GM12878 (cell line): ENCODE data around the gene ATP4B. TPM values are rescaled to one million over a fixed set of nuclear protein-coding genes. Genes with fewer than 3 reads are reported as not detected.
A peak's percentile ranks its signal among the peaks of the same experiment; 100 is the strongest.

Source experiments
- ATAC-seq: fragments of 200-7000 bp; cut with Tn5 transposase; 3 replicates; pipeline ENCODE4 v1.9.1; 2020; ENCODE audit warnings: mild to moderate bottlenecking, moderate library complexity
- BruUV-seq: library from RNA; stranded (reverse); fragments of 400-500 nt; replicated peaks from 2 replicates; lab custom pipeline; 2021; lab: Mats Ljungman, UMichigan
- CTCF ChIA-PET: fragments of 300-600 bp; sonication (Branson Sonifier 250); formaldehyde crosslinking; extraction: SDS; loops from one replicate; lab custom pipeline; 2021; ENCODE audit warnings: inconsistent platforms; lab: Yijun Ruan, JAX
- POLR2A ChIA-PET: fragments of 350-600 bp; formaldehyde crosslinking; extraction: SDS; loops from one replicate; lab custom pipeline; 2021; ENCODE audit warnings: inconsistent platforms; lab: Charles Lee
- RAD21 ChIA-PET: fragments of 300-600 bp; sonication (Branson Sonifier 250); formaldehyde crosslinking; loops from one replicate; lab custom pipeline; 2023; ENCODE audit warnings: antibody characterized with exemption; ENCODE audit not compliant: unreplicated experiment; lab: Charles Lee
- SMC1A ChIA-PET: fragments of 300-600 bp; sonication (Branson Sonifier 250); formaldehyde crosslinking; loops from one replicate; lab custom pipeline; 2023; ENCODE audit not compliant: unreplicated experiment, uncharacterized antibody; lab: Charles Lee
- DNase-seq: peaks from one replicate; pipeline ENCODE4 v3.0.0-alpha.2; 2011; ENCODE audit warnings: low read depth, low spot score
- FAIRE-seq: peaks from 3 replicates; lab custom pipeline; 2011; peaks lifted over from hg19 to GRCh38; lab: Jason Lieb, UNC
- H2AFZ ChIP-seq: 2 replicates; pipeline ENCODE4 v1.6.0; 2011; ENCODE audit warnings: low read depth, low read length, control low read depth; ENCODE audit not compliant: control insufficient read depth
- H3K27ac ChIP-seq: 2 replicates; pipeline ENCODE4 v1.5.1; 2011; ENCODE audit warnings: control low read depth; ENCODE audit not compliant: control insufficient read depth, insufficient read depth
- H3K27me3 ChIP-seq, 2 experiments: replicated peaks in 1 of 2; 2 replicates each; pipeline versions ENCODE4 v1.6.0 to v1.6.1; 2011; ENCODE audit warnings: low read length in 1 of 2; ENCODE audit not compliant: control insufficient read depth in 2 of 2, insufficient read depth in 2 of 2
- H3K36me3 ChIP-seq, 2 experiments: 2 replicates each; pipeline ENCODE4 v1.5.1; 2011; ENCODE audit warnings: low read length in 1 of 2; ENCODE audit not compliant: control insufficient read depth in 2 of 2, insufficient read depth in 2 of 2
- H3K4me1 ChIP-seq: 2 replicates; pipeline ENCODE4 v1.6.1; 2011; ENCODE audit warnings: mild to moderate bottlenecking, low read length, moderate library complexity, mixed read lengths; ENCODE audit not compliant: control insufficient read depth, insufficient read depth
- H3K4me2 ChIP-seq: 2 replicates; pipeline ENCODE4 v1.6.0; 2011; ENCODE audit warnings: control low read depth; ENCODE audit not compliant: control insufficient read depth, insufficient read depth
- H3K4me3 ChIP-seq: fragments of 200-600 bp; sonication (generic); 2 replicates; pipeline ENCODE4 v1.5.1; 2016
- H3K79me2 ChIP-seq: 2 replicates; pipeline ENCODE4 v1.6.0; 2011; ENCODE audit warnings: low read length; ENCODE audit not compliant: control insufficient read depth, insufficient read depth
- H3K9ac ChIP-seq: 2 replicates; pipeline ENCODE4 v1.8.0; 2011; ENCODE audit warnings: low read length, control low read depth, mixed read lengths; ENCODE audit not compliant: control insufficient read depth, insufficient read depth
- H3K9me3 ChIP-seq: replicated peaks from 3 replicates; pipeline ENCODE4 v1.5.1; 2011; ENCODE audit warnings: mild to moderate bottlenecking, low read length; ENCODE audit not compliant: control insufficient read depth, insufficient read depth
- H4K20me1 ChIP-seq: 2 replicates; pipeline ENCODE4 v1.6.0; 2011; ENCODE audit not compliant: control insufficient read depth, insufficient read depth
- CBFB ChIP-seq: IDR thresholded peaks from 2 replicates; pipeline ENCODE4 v1.6.1; 2016; ENCODE audit warnings: antibody characterized with exemption, low read depth
- ESRRA ChIP-seq: IDR thresholded peaks from 2 replicates; pipeline ENCODE4 v1.6.1; 2012; ENCODE audit warnings: mild to moderate bottlenecking, low read length, improper control_type of control experiment
- ETV6 ChIP-seq, 2 experiments: fragments of 450-650 bp in 1 of 2; IDR thresholded peaks in 1 of 2; conservative IDR thresholded peaks in 1 of 2; 2 replicates each; pipeline ENCODE4 v1.6.1; 2014; ENCODE audit warnings: antibody characterized with exemption in 1 of 2, borderline replicate concordance in 1 of 2, low read depth in 1 of 2, mild to moderate bottlenecking in 1 of 2, moderate library complexity in 1 of 2
- PML ChIP-seq: IDR thresholded peaks from 2 replicates; pipeline ENCODE4 v1.6.1; 2012; ENCODE audit warnings: low read length, inconsistent platforms
- TCF3 ChIP-seq: IDR thresholded peaks from 2 replicates; pipeline ENCODE4 v1.6.1; 2012; ENCODE audit warnings: low read depth, mild to moderate bottlenecking, low read length, borderline replicate concordance; ENCODE audit not compliant: insufficient read depth
- WGBS: methylation state at CpG from one replicate; pipeline ENCODE4 v1.1.6; 2016; ENCODE audit warnings: low lambda C conversion rate; ENCODE audit not compliant: insufficient replicate concordance, insufficient coverage; ENCODE audit errors: missing lambda C conversion rate; 5-methylcytosine and 5-hydroxymethylcytosine counted together
- in situ Hi-C: fragments of 300-500 bp; cut with MboI; formaldehyde crosslinking; loops from 9 replicates; pipeline ENCODE4 v1.14.3; 2018; ENCODE audit warnings: mixed read lengths
- intact Hi-C: fragments of 100-400 bp; cut with micrococcal nuclease; formaldehyde crosslinking; loops from one replicate; pipeline ENCODE4 v1.14.2; 2022; ENCODE audit not compliant: unreplicated experiment
- polyA plus RNA-seq, 11 experiments: library from polyadenylated mRNA; depleted of rRNA in 4 of 11; unstranded in 6 of 11; stranded (reverse) in 5 of 11; fragments of >200 nt; fragmentation: Nextera tagmentation in 4 of 11; fragmentation: Illumina TruSeq in 1 of 11; extraction: Ambion mirVana in 4 of 11; extraction: Trizol in 1 of 11; gene quantifications; 1 replicate in 1 of 11; 2 replicates in 10 of 11; pipeline versions ENCODE4 v1.2.1 to v1.2.3, GENCODE V29; 2011 to 2016; ENCODE audit warnings: inconsistent platforms in 2 of 11, missing spikeins in 2 of 11, low read depth in 1 of 11
- total RNA-seq, 4 experiments: library from RNA; depleted of rRNA in 3 of 4; stranded (reverse); fragments of >200 nt in 3 of 4; fragmentation: Illumina TruSeq in 1 of 4; extraction: Trizol in 1 of 4; gene quantifications; 2 replicates each; pipeline versions ENCODE4 v1.2.1 to v1.2.3, GENCODE V29; 2013 to 2021
- TF ChIP-seq, protein P1 (sequence below): IDR thresholded peaks from 2 replicates; pipeline ENCODE4 v1.6.1; 2011; ENCODE audit warnings: borderline replicate concordance, low read depth, mild to moderate bottlenecking, moderate library complexity, low read length; ENCODE audit not compliant: insufficient read depth, poor library complexity, severe bottlenecking

The ATP4B gene
- total and polyA plus RNA-seq, 10 of the 15 experiments (the other 5 are each of a cell fraction or from before 2014, with no cell fraction given) = 0.05 to 0.33 (median 0.20) TPM; not detected in 4

- CTCF ChIA-PET = no interaction called here
Measured at GRCh38 chr13:113631341-113632095, 26.5 kb downstream of the ATP4B start.

DNA sequence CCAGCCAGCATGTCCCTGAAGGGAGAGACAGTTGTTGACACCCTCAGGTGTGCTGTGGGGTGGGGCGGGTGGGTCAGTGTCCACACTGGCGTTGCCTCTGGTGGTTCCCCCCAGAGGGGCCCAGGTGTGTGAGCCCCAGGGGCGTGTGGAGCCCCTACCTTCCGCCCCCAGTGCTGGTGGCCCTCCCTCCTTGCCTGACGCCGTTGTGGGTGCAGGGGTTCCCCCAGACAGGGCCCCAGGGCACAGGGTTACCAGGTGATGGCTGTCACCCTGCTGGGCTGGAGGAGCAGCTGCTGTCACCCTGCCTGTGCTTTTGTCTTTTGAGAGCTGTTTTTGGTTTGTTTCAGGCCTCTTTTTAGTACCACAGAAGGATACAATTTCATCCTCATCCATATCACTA lies 27.2 kb downstream of the ATP4B start:
- FAIRE-seq (no peak), ATAC-seq (no peak), DNase-seq (no peak)
- Histone ChIP-seq H3K27me3 (no peaks in the 10 kb centered on the region), H3K9ac (no peak overlapping the region), H3K27ac (no peak overlapping the region), H3K36me3 (peaks cover 15 to 46% of the 10 kb centered on the region in 2 experiments), H3K4me1 (no peaks in the 10 kb centered on the region), H3K79me2 (no peaks in the 10 kb centered on the region; the same call in 1 of the 2 replicates), H3K9me3 (no peaks in the 10 kb centered on the region), H3K4me2 (no peak overlapping the region), H2AFZ (no peak overlapping the region), H3K4me3 (no peak overlapping the region), H4K20me1 (no peaks in the 10 kb centered on the region)
- ChIA-PET CTCF (no interaction called here), SMC1A (no interaction called here), POLR2A (no interaction called here), RAD21 (no interaction called here)
- in situ Hi-C loops = no loop called here
- intact Hi-C loops = no loop called here
- WGBS = 58% methylated on average over 6 of the region's 6 CpGs
- no peak for TF ChIP-seq ESRRA
- BruUV-seq = no TSS peak

More at GRCh38 chr13:113631341-113632095, 26.5 kb downstream of the ATP4B start:
- SMC1A ChIA-PET = no interaction called here
- no peak overlapping the region for H3K4me2 ChIP-seq
- no peak overlapping the region for H3K4me3 ChIP-seq
- DNase-seq (no peak), ATAC-seq (no peak), FAIRE-seq (no peak)
- TF ChIP-seq, protein P1, sequence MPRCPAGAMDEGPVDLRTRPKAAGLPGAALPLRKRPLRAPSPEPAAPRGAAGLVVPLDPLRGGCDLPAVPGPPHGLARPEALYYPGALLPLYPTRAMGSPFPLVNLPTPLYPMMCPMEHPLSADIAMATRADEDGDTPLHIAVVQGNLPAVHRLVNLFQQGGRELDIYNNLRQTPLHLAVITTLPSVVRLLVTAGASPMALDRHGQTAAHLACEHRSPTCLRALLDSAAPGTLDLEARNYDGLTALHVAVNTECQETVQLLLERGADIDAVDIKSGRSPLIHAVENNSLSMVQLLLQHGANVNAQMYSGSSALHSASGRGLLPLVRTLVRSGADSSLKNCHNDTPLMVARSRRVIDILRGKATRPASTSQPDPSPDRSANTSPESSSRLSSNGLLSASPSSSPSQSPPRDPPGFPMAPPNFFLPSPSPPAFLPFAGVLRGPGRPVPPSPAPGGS = peak; percentile 44
- TF ChIP-seq ETV6 (conservative IDR thresholded peaks at IDR 0.05 in 1 of 2, IDR thresholded peaks at IDR 0.05 in 1 of 2; ENCODE audit: borderline replicate concordance in 1 of 2, low read depth in 1 of 2) = no peak
- TF ChIP-seq PML = no peak
- no peak for TF ChIP-seq CBFB
- peak; percentile 66; the same call in 1 of the 2 replicates for TF ChIP-seq TCF3
- peaks cover 19 to 52% of the 10 kb centered on the region in 2 experiments for H3K36me3 ChIP-seq
- RAD21 ChIA-PET = no interaction called here
- no peaks in the 10 kb centered on the region for H3K9me3 ChIP-seq
- no peaks in the 10 kb centered on the region for H4K20me1 ChIP-seq
- WGBS = 96% methylated on average over 42 of the region's 42 CpGs
- no peaks in the 10 kb centered on the region; the same call in 1 of the 2 replicates for H3K79me2 ChIP-seq
- no peak overlapping the region for H3K27ac ChIP-seq
- H2AFZ ChIP-seq = no peak overlapping the region
- intact Hi-C loops = no loop called here
- in situ Hi-C loops = no loop called here
- POLR2A ChIA-PET = no interaction called here
- H3K27me3 ChIP-seq = no peaks in the 10 kb centered on the region
- no peaks in the 10 kb centered on the region for H3K4me1 ChIP-seq
- BruUV-seq = no TSS peak
- H3K9ac ChIP-seq = no peak overlapping the region
